HFF-Myc (cell line): ENCODE results near the gene DNAJC18.
"Not testable (repeated sequence)": the region's sequence is repeated elsewhere in the genome, so short reads cannot be mapped to it uniquely, and the experiment has no call there.

Experiments
- DNase-seq: peaks from one replicate; pipeline ENCODE4 v3.0.0-alpha.2; 2011; ENCODE audit warnings: low read depth; ENCODE audit errors: extremely low read depth
- H3K4me3 ChIP-seq: replicated peaks from 2 replicates; pipeline ENCODE4 v1.5.1; 2011; ENCODE audit warnings: low read depth, mild to moderate bottlenecking, control low read depth, low read length
- TF ChIP-seq, protein P1 (sequence below): IDR thresholded peaks from 2 replicates; pipeline ENCODE4 v1.5.1; 2012; ENCODE audit warnings: mild to moderate bottlenecking, low read depth, low read length, control low read depth; ENCODE audit errors: missing control alignments

DNAJC18 gene

GRCh38 chr5:139451878-139452660 is 12.7 kb upstream of the DNAJC18 start:
- no peak overlapping the region for H3K4me3 ChIP-seq
- TF ChIP-seq, protein P1, sequence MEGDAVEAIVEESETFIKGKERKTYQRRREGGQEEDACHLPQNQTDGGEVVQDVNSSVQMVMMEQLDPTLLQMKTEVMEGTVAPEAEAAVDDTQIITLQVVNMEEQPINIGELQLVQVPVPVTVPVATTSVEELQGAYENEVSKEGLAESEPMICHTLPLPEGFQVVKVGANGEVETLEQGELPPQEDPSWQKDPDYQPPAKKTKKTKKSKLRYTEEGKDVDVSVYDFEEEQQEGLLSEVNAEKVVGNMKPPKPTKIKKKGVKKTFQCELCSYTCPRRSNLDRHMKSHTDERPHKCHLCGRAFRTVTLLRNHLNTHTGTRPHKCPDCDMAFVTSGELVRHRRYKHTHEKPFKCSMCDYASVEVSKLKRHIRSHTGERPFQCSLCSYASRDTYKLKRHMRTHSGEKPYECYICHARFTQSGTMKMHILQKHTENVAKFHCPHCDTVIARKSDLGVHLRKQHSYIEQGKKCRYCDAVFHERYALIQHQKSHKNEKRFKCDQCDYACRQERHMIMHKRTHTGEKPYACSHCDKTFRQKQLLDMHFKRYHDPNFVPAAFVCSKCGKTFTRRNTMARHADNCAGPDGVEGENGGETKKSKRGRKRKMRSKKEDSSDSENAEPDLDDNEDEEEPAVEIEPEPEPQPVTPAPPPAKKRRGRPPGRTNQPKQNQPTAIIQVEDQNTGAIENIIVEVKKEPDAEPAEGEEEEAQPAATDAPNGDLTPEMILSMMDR: no peak
- DNase-seq: no peak

- no peak overlapping the region for H3K4me3 ChIP-seq
- no peak for DNase-seq
- TF ChIP-seq, protein P1: no peak
These were observed 11.9 kb upstream of the DNAJC18 start for GRCh38 chr5:139451176-139451575.

DNA sequence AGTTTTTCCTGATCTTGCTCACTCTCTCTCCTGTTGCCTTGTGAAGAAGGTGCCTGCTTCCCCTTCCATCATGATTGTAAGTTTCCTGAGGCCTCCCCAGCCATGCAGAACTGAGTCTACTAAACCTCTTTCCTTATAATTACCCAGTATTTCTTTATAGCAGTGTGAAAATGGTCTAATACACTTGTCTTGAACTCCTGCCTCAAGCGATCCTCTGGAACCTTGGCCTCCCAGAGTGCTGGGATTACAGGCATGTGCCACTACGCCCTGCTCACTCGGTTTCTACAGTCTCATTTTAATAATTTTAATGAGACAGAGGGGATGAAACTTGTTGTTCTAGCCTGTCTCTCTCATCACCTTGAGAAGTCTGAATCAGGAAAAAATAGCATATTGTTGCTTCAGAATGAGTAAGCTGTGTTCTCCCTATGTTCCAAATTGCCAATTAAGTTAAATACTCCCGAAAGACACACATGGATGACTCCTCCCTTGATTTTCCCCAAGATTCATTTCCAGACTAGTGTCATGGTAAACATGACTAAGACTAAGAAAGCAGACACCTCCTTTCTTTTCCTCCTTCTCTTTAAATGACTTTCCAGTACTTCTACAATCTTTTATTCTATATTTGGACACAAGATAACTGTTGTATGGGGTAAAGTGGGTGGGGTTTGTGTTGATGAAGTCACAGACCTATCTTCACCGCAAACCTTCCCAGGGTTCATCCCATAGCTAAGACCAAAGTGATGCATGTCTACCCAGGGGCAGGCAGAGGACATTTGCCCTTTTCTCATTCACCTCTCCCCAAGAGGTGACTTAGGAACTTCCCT is 7.8 kb upstream of the DNAJC18 start:
- H3K4me3 ChIP-seq: no peak overlapping the region
- TF ChIP-seq, protein P1: no peak
- DNase-seq: no peak

- DNase-seq: no peak
- no peak overlapping the region for H3K4me3 ChIP-seq
- TF ChIP-seq, protein P1: no peak
These were observed 6.2 kb upstream of the DNAJC18 start for GRCh38 chr5:139445325-139446170.

GRCh38 chr5:139443831-139444453 is 4.6 kb upstream of the DNAJC18 start:
- DNase-seq: peak; percentile 90
- TF ChIP-seq, protein P1: no peak
- H3K4me3 ChIP-seq: no peak overlapping the region

DNA sequence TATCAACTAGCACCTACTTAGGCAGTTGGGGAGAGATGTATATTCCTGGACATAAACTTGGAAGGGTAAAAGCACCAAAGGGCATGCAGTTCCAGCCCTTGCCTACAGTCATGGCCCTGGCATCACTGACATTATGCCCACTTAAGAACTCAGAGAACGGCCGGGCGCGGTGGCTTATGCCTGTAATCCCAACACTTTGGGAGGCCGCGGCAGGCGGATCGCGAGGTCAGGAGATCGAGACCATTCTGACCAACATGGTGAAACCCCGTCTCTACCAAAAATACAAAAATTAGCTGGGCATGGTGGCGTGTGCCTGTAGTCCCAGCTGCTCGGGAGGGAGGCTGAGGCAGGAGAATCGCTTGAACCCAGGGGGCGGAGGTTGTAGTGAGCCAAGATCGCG is 1.1 kb upstream of the DNAJC18 start:
- H3K4me3 ChIP-seq, DNase-seq: not testable (repeated sequence)
